Lung microvascular endothelial cell (primary cell): Measurements from ENCODE around the gene ZNFX1. TPM values are rescaled to one million over a fixed set of nuclear protein-coding genes. Genes with fewer than 3 reads are reported as not detected.

Experiments used
- DNase-seq, 2 donors: peaks; one replicate each; pipeline versions ENCODE4 v3.0.0 to v3.0.0-alpha.2; 2010; ENCODE audit warnings: low read depth in 2 of 2
- total RNA-seq: library from RNA; depleted of rRNA; stranded (reverse); fragments of >200 nt; gene quantifications from 2 replicates; pipeline ENCODE4 v1.2.1, GENCODE V29; 2014

ZNFX1 gene
- total RNA-seq, 1 donor from 2014 or later = 23.0 TPM

GRCh38 chr20:49292010-49292409 is 14.2 kb upstream of the ZNFX1 start:
- no peak for DNase-seq

DNA sequence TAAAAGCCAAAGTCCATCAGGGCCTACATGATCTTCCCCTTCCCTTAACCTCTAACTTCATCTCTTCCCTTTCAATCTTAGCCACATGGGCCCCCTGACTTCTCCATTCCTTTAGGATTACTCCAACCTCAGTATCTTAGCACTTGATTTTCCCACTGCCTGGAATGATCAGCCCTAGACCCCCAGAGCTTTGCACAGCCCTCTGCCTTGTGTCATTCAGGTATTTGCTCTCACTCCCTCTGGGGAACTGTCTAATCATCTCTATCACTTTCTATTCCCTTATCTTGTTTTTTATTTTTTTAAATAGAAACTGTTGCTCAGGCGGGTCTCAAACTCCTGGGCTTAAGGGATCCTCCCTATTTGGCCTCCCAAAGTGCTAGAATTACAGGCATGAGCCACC is 13.3 kb upstream of the ZNFX1 start:
- DNase-seq = no peak

GRCh38 chr20:49290608-49291191 is 12.8 kb upstream of the ZNFX1 start:
- DNase-seq = no peak

DNA sequence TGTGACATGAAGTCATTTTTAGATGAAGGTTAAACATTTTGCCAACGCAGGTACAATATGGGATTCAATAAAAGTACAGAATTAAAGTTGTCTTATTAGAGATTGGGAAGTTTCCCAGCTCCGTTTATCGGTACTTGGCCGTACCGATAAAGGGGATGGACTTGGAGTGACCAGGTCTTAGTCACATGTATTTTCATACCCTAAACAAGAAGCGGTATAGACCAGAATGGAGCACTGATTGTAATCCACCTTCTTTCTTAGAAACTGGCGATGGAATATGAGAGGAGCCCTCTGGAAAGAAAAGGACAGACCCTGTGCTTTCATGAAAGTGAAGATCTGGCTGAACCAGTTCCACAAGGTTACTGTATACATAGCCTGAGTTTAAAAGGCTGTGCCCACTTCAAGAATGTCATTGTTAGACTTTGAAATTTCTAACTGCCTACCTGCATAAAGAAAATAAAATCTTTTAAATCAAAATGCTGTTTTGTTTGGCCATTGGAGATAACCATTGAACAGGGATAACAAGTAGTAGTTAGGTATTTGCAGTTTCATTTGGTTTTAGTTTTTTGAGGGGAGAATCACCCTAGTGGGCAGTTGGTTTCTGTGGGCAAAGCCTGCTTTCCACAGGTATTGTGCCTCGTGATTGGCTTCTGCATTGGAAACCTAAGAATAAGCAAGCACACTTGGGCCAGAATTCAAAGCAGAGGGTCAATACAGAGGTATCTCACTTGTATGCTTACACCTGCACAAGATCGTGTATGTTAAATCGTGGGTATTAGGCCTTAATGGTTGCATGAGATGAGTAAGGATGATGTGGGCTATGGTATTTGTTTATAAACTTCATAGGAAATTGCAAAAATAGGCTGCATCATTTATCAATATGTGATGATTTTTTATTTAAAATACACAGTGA is 11.2 kb upstream of the ZNFX1 start:
- no peak for DNase-seq

GRCh38 chr20:49288250-49288751 is 10.4 kb upstream of the ZNFX1 start:
- no peak for DNase-seq

DNA sequence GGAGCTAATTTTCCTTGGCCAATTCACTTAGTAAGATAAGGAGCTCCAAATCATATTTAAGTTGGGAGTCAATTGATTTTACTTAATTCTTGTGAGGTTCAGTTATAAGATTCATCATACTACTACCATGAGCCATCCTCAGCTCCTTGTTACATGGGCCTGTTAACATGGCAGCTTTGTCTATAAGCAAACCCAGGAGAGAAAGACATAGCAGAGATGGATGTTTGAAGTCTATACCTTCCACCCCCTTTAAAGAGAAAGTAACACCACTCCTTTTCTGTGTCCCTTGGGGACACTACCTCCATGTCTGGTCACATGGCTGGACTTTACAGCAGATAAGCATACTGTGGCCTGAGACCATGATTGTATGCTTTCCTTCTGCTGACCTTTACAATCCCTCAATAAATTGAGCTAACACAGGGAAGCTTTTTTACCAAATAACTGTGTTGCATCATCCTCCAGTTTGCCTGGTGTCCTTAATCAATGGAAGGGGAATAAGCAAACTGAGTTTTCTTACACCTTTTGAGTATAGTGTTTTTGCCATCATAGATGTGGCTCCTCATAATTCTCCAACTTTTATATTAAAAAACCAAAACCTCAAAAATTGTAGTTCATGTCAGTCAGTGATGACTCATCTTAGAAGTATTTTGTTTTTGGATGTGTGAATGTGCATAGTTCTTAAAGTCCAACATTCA is 9.8 kb upstream of the ZNFX1 start:
- DNase-seq = peak in 1 of 2 donors; percentile 55

DNA sequence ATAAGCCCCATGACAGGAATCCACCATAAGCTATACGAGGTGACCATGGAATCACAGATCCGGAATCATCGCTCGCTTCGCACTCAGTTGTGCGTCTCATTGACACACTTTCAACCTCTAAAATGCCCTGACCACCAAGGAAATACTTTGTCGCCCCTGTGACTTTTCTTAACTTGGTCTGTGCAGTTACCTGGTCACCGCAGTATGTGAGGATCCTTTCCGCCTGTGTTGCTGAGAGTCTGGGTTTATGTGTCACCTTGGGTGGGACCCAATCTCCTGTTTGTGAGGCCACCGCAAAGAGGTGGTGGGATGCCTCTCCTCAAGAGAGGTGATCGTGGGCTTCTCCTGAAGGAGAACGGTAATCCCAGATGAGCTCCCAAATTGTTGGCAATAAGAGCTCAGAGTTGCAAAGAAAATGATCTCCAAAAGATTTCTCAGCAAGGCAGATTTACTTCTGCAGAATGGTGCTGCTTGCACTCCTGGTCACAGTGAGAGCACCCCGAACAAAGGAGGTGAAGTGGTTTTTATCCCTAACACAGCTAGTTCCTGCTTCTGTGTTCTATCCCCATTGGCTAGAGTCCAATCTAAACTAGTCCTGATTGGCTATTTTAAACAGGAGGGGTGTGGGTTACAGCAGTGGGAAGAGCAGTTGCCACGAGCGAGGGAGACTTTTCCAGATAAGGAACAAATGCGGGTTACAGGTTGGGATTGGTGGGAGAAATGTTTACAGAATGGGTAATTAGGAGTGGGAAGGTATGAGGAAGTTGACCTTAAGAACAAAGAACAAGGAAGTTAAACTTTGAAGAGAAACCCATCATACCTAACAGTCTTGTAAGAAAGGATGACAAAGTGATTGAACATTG is 9.1 kb upstream of the ZNFX1 start:
- DNase-seq = peak in 1 of 2 donors; percentile 22

- no peak for DNase-seq
Measured at GRCh38 chr20:49285813-49286494, 8.1 kb upstream of the ZNFX1 start.

DNA sequence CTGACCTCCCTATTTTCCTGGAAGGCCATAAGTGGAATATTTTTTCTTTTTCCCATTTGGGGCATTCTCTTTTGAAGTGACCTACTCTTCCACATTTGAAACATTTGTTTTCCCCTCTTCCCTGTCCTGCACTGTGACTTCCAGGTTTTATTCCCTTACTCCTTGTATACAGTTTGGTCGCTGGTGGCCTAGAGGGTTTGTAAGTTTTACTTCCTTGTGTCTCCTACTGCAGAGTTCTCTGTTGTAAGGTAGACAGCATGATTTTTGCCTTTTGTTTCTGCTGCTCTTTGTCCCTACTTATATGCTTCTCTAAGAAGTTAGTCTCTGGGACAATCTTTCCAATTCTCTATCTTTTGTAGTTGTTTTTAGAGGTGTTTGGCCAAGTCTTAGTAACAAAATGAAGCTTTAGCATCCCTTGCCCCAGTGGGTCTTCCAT is 7.4 kb upstream of the ZNFX1 start:
- no peak for DNase-seq

- no peak for DNase-seq
Measured at GRCh38 chr20:49284818-49285217, 7.0 kb upstream of the ZNFX1 start.

- no peak for DNase-seq
Measured at GRCh38 chr20:49283703-49284625, 6.1 kb upstream of the ZNFX1 start.

- no peak for DNase-seq
Measured at GRCh38 chr20:49283176-49283702, 5.4 kb upstream of the ZNFX1 start.

DNA sequence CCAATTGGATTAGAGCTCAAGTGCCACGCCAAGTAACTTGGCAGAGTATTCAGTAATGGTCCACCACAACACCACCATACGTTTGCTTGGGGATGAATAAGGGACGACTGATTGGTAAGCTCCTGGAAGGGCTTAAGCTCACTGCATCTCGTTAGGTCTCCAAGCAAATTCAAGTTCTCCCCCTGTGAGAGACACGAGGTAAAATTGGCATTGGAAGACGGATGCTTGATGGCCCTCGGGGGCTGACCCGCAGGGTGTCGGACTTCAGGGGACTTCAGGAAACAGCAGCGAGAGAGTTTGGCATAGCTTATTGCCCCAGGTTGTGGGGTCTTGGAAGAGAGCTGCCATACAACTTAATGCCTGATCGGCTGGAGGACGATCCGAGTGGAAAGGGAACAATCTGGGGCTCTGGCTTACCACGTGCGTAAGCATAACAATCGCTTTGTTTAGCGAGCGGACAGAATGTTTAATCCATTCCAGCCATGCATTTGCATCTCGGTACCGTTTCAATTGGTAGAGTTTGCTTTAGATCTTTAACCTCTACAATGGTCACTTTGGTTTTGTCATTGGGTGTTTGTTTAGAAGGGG is 4.8 kb upstream of the ZNFX1 start:
- DNase-seq = no peak

DNA sequence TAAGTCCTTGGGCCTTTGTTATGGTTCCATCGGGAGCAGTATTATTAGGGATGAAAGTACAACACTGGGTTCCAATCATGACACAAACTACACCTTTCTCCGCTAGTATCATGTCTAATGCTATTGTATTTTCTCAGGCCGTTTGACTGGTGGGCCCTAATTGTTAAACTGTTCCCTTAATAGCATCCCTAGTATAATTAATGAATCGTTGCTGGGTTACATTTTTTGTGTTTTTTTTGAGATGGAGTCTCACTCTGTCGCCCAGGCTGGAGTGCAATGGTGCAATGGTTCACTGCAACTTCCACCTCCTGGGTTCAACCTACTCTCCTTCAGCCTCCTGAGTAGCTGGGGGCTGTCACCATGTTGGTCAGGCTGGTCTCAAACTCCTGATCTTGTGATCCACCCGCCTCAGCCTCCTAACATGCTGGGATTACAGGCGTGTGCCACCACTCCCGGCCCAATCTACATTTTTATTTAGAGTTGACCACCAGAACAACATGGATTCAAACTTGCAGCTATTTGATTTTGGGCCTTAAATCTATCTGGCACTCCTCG is 4.1 kb upstream of the ZNFX1 start:
- DNase-seq = no peak

DNA sequence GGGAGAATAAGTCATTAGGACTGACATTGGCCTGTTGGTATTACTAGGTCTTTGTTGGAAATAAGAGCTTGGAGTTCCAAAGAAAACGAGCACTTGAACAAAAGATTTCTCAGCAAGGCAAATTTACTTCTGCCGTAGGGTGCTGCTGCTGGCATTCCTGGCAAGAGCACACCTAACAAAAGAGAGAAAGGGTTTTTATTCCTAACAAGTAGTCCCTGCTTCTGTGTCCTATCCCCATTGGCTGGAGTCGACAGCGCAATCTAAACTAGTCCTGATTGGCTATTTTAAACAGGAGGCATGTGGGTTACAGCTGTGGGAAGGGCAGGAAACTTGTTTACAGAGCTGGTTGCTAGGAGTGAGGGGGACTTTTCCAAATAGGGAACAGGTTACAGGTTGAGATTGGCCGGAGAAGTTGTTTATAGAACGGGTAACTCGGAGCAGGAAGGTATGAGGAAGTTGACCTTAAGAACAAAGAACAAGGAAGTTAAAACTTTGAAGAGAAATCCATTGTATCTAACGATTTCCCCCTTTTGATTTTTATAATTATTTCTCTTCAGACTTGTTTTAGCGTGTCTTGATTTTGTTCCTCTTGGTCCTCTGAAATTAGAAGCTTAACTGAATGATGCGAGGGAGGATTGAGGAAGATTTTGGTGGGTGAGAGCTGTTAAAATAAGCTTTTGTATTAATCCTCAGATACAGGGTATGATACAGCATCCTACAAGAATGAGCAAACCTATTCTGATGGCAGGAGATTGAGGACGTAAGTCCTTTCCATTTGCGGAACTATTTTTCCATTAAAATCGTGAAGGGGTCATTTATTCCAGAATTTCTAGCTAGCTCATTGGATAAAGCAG is 3.4 kb upstream of the ZNFX1 start:
- DNase-seq = peak; percentile 74 to 89

DNA sequence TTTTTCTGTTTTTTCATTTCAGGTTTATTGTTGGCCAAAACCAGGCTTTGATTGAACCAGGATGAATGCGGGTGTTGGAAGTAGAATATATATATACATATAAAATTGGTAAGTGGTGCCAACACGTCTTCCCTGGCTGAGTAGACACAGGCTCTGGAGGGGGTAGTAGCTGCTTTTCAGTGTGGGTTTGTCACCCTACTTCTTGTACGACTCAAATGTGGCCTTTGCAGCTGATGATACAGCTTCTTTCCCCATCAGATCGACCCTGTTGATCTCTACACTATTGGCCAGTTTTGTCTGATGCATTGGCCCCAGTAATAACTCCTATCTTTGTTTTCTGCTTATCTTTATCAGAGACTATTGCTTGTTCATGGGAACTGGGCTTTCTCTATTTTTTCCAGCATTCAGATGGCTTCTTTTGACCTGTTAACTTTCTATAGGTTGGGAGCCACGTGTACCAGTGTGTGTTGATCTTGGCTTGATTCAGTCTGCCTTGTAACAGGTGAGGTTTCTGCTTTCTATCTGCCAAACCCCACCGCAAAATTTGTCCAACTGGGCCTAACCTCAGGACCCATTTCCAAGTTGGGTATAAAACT is 2.7 kb upstream of the ZNFX1 start:
- DNase-seq = no peak
